ENCODE data around the gene NAIP. TPM values are rescaled to one million over a fixed set of nuclear protein-coding genes. Genes with fewer than 3 reads are reported as not detected.

The NAIP gene
- total RNA-seq: 0.96 and 2.0 TPM in 2 replicates

GRCh38 chr5:71025289-71025953, at the start of gene NAIP:
Gene NAIP (minus strand): TSS chr5:71025339. CDS start chr5:71012915, 12,424 bp downstream.

GRCh38 chr5:71067262-71067928, 42.3 kb upstream of the NAIP start, which contains the start of gene GTF2H2:
Gene GTF2H2 (minus strand): TSS chr5:71067676. CDS start chr5:71062763, 4,913 bp downstream.

Other genes starting within 250 kb of the NAIP start
- gene SERF1A, start 124.7 kb downstream of the NAIP start, total RNA-seq: 7.0 and 8.8 TPM in 2 replicates
- 23.4 and 39.9 TPM in 2 replicates for gene SMN1, start 100.3 kb downstream of the NAIP start, total RNA-seq
- gene GTF2H2, start 42.3 kb upstream of the NAIP start, total RNA-seq: 12.5 and 31.0 TPM in 2 replicates

Data from regular cardiac myocyte (primary cell).